Measurements from ENCODE around the gene CSH1.

DNA sequence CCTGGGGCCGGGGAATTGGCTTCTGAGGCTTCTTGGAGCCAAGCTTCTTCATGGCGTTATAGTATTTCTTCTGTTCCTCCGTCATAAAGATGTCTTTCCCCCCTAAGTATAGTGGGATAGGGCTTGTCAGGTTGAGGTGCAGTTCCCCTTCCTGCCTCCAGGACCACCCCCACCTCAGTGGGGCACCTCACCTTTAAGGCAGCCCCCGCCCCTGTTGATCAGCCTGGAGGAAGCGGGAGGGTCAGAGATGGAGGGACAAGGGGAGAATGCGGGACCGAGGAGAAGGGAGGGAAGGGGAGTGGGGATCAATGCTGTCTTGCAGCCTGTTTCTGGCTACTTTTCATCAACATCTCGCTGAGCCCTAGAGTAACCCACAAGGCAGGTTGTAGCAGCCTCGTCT is 47.4 kb upstream of the CSH1 start:
- TF ChIP-seq, protein P1, sequence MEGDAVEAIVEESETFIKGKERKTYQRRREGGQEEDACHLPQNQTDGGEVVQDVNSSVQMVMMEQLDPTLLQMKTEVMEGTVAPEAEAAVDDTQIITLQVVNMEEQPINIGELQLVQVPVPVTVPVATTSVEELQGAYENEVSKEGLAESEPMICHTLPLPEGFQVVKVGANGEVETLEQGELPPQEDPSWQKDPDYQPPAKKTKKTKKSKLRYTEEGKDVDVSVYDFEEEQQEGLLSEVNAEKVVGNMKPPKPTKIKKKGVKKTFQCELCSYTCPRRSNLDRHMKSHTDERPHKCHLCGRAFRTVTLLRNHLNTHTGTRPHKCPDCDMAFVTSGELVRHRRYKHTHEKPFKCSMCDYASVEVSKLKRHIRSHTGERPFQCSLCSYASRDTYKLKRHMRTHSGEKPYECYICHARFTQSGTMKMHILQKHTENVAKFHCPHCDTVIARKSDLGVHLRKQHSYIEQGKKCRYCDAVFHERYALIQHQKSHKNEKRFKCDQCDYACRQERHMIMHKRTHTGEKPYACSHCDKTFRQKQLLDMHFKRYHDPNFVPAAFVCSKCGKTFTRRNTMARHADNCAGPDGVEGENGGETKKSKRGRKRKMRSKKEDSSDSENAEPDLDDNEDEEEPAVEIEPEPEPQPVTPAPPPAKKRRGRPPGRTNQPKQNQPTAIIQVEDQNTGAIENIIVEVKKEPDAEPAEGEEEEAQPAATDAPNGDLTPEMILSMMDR (IDR thresholded peaks at IDR 0.05): peak in 1 of 6 experiments; percentile 11
- TF ChIP-seq POLR2A (IDR thresholded peaks at IDR 0.05): no peak
